Fibroblast of upper back skin (primary cell): ENCODE measurements around the gene TRMO.

ENCODE experiments used
- DNase-seq: peaks from one replicate; pipeline ENCODE4 v3.0.0-alpha.2; 2013

Gene TRMO

GRCh38 chr9:97900738-97901565, 21.3 kb downstream of the TRMO start:
- DNase-seq: peak; percentile 53

GRCh38 chr9:97900103-97900737, 22.1 kb downstream of the TRMO start:
- peak; percentile 67 for DNase-seq

GRCh38 chr9:97895695-97896332, 26.5 kb downstream of the TRMO start:
- DNase-seq: peak; percentile 8

GRCh38 chr9:97895211-97895610, 27.1 kb downstream of the TRMO start:
- DNase-seq: peak; percentile 60

- no peak for DNase-seq
Measured at GRCh38 chr9:97892421-97892820, 29.9 kb downstream of the TRMO start.

GRCh38 chr9:97891736-97892135, 30.6 kb downstream of the TRMO start:
- no peak for DNase-seq

GRCh38 chr9:97889941-97890887, 32.1 kb downstream of the TRMO start:
- DNase-seq: no peak

- DNase-seq: no peak
Measured at GRCh38 chr9:97880336-97880735, 42.0 kb downstream of the TRMO start.

- no peak for DNase-seq
Measured at GRCh38 chr9:97876061-97876460, 46.2 kb downstream of the TRMO start.

- no peak for DNase-seq
Measured at GRCh38 chr9:97875111-97875510, 47.2 kb downstream of the TRMO start.

GRCh38 chr9:97874624-97875023, 47.7 kb downstream of the TRMO start:
- no peak for DNase-seq

GRCh38 chr9:97873882-97874281, 48.4 kb downstream of the TRMO start:
- no peak for DNase-seq

GRCh38 chr9:97873425-97873824, 48.9 kb downstream of the TRMO start:
- DNase-seq: no peak

GRCh38 chr9:97868859-97869258, 53.4 kb downstream of the TRMO start:
- no peak for DNase-seq

GRCh38 chr9:97866848-97867247, 55.5 kb downstream of the TRMO start:
- DNase-seq: no peak

GRCh38 chr9:97866300-97866699, 56.0 kb downstream of the TRMO start:
- no peak for DNase-seq

GRCh38 chr9:97864396-97864795, 57.9 kb downstream of the TRMO start:
- no peak for DNase-seq

- DNase-seq: no peak
Measured at GRCh38 chr9:97863314-97863713, 59.0 kb downstream of the TRMO start.

GRCh38 chr9:97861148-97861475, 61.2 kb downstream of the TRMO start:
- no peak for DNase-seq

- no peak for DNase-seq
Measured at GRCh38 chr9:97860451-97861147, 61.7 kb downstream of the TRMO start.

- DNase-seq: no peak
Measured at GRCh38 chr9:97859346-97859745, 63.0 kb downstream of the TRMO start.

GRCh38 chr9:97858826-97859225, 63.5 kb downstream of the TRMO start:
- DNase-seq: no peak

- DNase-seq: no peak
Measured at GRCh38 chr9:97858393-97858713, 63.9 kb downstream of the TRMO start.
